Measurements from ENCODE around the gene FAM25C.
"Not testable (repeated sequence)": the region's sequence is repeated elsewhere in the genome, so short reads cannot be mapped to it uniquely, and the experiment has no call there.

Gene FAM25C

GRCh38 chr10:47957158-47957557 lies 42.4 kb downstream of the FAM25C start:
- not testable (repeated sequence) for DNase-seq (ENCODE audit: low spot score)

- DNase-seq (ENCODE audit: low spot score): not testable (repeated sequence)
Measured at GRCh38 chr10:47947424-47947823, 52.2 kb downstream of the FAM25C start.
